Left lung (tissue), 10 donors: ENCODE measurements around the gene ANO2. TPM values are rescaled to one million over a fixed set of nuclear protein-coding genes. Genes with fewer than 3 reads are reported as not detected.
"Not testable (repeated sequence)": the region's sequence is repeated elsewhere in the genome, so short reads cannot be mapped to it uniquely, and the experiment has no call there.

Source experiments
- ATAC-seq: fragments of 200-7000 bp; cut with Tn5 transposase; one replicate; pipeline ENCODE4 v1.9.1; 2020; ENCODE audit warnings: moderate library complexity
- DNase-seq, 4 donors: peaks; one replicate each; pipeline ENCODE4 v3.0.0-alpha.2; 2013 to 2020
- H3K27ac ChIP-seq, 2 donors: fragments of 200-600 bp; sonication (generic) in 1 of 2; one replicate each; pipeline versions ENCODE4 v1.5.0 to v1.8.0; 2020 to 2021
- H3K27me3 ChIP-seq, 2 donors: fragments of 200-600 bp; sonication (generic) in 1 of 2; one replicate each; pipeline versions ENCODE4 v1.5.0 to v1.8.0; 2020 to 2021
- H3K36me3 ChIP-seq, 2 donors: fragments of 200-600 bp; sonication (generic) in 1 of 2; one replicate each; pipeline versions ENCODE4 v1.5.0 to v1.8.0; 2020 to 2021
- H3K4me1 ChIP-seq, 2 donors: fragments of 200-600 bp; one replicate each; pipeline ENCODE4 v1.8.0; 2021
- H3K4me3 ChIP-seq, 2 donors: fragments of 200-600 bp; sonication (generic) in 1 of 2; one replicate each; pipeline versions ENCODE4 v1.5.0 to v1.8.0; 2020 to 2021; ENCODE audit warnings: mild to moderate bottlenecking in 1 of 2
- H3K9me3 ChIP-seq, 2 donors: fragments of 200-600 bp; sonication (generic) in 1 of 2; one replicate each; pipeline versions ENCODE4 v1.5.0 to v1.8.0; 2020 to 2021
- CTCF ChIP-seq, 2 donors: fragments of 200-600 bp; sonication (generic) in 1 of 2; IDR thresholded peaks; one replicate each; pipeline versions ENCODE4 v1.5.0 to v1.8.0; 2021; ENCODE audit warnings: antibody characterized with exemption in 2 of 2
- intact Hi-C, 2 donors: fragments of 100-400 bp; cut with DNase I; formaldehyde crosslinking; loops; one replicate each; pipeline versions ENCODE4 v1.11.2 to v1.14.2; 2022
- polyA plus RNA-seq, 6 donors: library from polyadenylated mRNA; unstranded; fragments of 120-200 nt; gene quantifications; one replicate each; pipeline ENCODE4 v1.2.1, GENCODE V29; 2013; ENCODE audit not compliant: insufficient read length in 6 of 6
- total RNA-seq, 2 donors: library from RNA; stranded (reverse); fragmentation: NEBNext Ultra II Directional; extraction: Animal tissue kit (Norgen Biotek cat#: 25700); gene quantifications; one replicate each; pipeline ENCODE4 v1.2.1, GENCODE V29; 2021
- donor health status: DM: no; HTN: yes; CAD: no.
- donor health status: DM: no; HTN: no; CAD: no.

Gene ANO2
- total and polyA plus RNA-seq, 8 donors, result 3.4 to 10.5 (median 6.1) TPM

- peak; percentile 91 for ATAC-seq
- DNase-seq, result peak in 1 of 4 donors; percentile 37
- H3K27ac ChIP-seq, result no peak overlapping the region
- intact Hi-C loops, result no loop called here
- H3K9me3 ChIP-seq, result no peaks in the 10 kb centered on the region
- no peak overlapping the region for H3K4me3 ChIP-seq
- H3K36me3 ChIP-seq, result no peaks in the 10 kb centered on the region
- TF ChIP-seq CTCF (IDR thresholded peaks at IDR 0.05), result no peak
- no peaks in the 10 kb centered on the region for H3K4me1 ChIP-seq
- peaks cover 0 to 4% of the 10 kb centered on the region in 2 donors for H3K27me3 ChIP-seq
These were observed 260.1 kb downstream of the ANO2 start for GRCh38 chr12:5684989-5685388.

- ATAC-seq, result no peak
- TF ChIP-seq CTCF (IDR thresholded peaks at IDR 0.05), result no peak
- intact Hi-C loops, result no loop called here
These were observed 262.5 kb downstream of the ANO2 start for GRCh38 chr12:5682581-5682980.

GRCh38 chr12:5678176-5678575, 266.9 kb downstream of the ANO2 start:
- ATAC-seq, result no peak
- no peak for DNase-seq
- Histone ChIP-seq H3K27ac (no peak overlapping the region), H3K9me3 (no peaks in the 10 kb centered on the region), H3K4me3 (no peak overlapping the region), H3K27me3 (no peaks in the 10 kb centered on the region), H3K36me3 (no peaks in the 10 kb centered on the region), H3K4me1 (no peaks in the 10 kb centered on the region)
- intact Hi-C loops, result no loop called here
- TF ChIP-seq CTCF (IDR thresholded peaks at IDR 0.05), result no peak

More at GRCh38 chr12:5682581-5682980, 262.5 kb downstream of the ANO2 start:
- H3K36me3 ChIP-seq, result no peaks in the 10 kb centered on the region
- H3K9me3 ChIP-seq, result no peaks in the 10 kb centered on the region
- no peaks in the 10 kb centered on the region for H3K4me1 ChIP-seq
- H3K4me3 ChIP-seq, result no peak overlapping the region
- peaks cover 0 to 4% of the 10 kb centered on the region in 2 donors for H3K27me3 ChIP-seq
- DNase-seq, result no peak
- no peak overlapping the region for H3K27ac ChIP-seq

GRCh38 chr12:5669624-5670023, 275.4 kb downstream of the ANO2 start:
- H3K36me3 ChIP-seq, H3K4me1 ChIP-seq, DNase-seq, H3K9me3 ChIP-seq, intact Hi-C loops, H3K27me3 ChIP-seq, H3K4me3 ChIP-seq, ATAC-seq, H3K27ac ChIP-seq: not testable (repeated sequence)

- DNase-seq, result no peak
- no peak for ATAC-seq
- intact Hi-C loops, result no loop called here
- H3K27me3 ChIP-seq, result no peaks in the 10 kb centered on the region
- no peak overlapping the region for H3K4me3 ChIP-seq
- no peak overlapping the region for H3K27ac ChIP-seq
- no peak for TF ChIP-seq CTCF (IDR thresholded peaks at IDR 0.05)
- no peaks in the 10 kb centered on the region for H3K9me3 ChIP-seq
- H3K4me1 ChIP-seq, result no peaks in the 10 kb centered on the region
- no peaks in the 10 kb centered on the region for H3K36me3 ChIP-seq
These were observed 279.4 kb downstream of the ANO2 start for GRCh38 chr12:5665615-5666014.

GRCh38 chr12:5661811-5662210, 283.2 kb downstream of the ANO2 start:
- no peak for TF ChIP-seq CTCF (IDR thresholded peaks at IDR 0.05)
- Histone ChIP-seq H3K27ac (no peak overlapping the region), H3K9me3 (no peaks in the 10 kb centered on the region), H3K27me3 (no peaks in the 10 kb centered on the region), H3K36me3 (no peaks in the 10 kb centered on the region), H3K4me1 (no peaks in the 10 kb centered on the region), H3K4me3 (no peak overlapping the region)
- ATAC-seq (no peak), DNase-seq (no peak)
- intact Hi-C loops, result no loop called here
